Measurements from ENCODE around the gene OR2C1.
A peak's percentile ranks its signal among the peaks of the same experiment; 100 is the strongest.

The OR2C1 gene

DNA sequence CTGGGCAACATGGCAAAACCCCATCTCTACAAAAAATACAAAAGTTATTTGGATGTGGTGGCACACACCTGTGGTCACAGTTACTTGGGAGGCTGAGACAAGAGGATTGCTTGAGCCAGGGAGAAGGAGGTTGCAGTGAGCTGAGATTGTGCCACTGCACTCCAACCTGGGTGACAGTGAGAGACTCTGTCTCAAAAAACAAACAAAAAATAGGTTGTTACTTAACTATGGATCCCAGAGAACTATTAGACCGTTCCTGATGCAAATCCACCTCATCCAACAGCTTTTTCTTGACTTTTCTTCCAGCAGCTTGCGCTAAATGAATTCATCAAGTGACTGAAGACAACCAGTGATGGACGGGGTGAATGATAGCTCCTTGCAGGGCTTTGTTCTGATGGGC lies at the start of gene OR2C1:
TSS of gene OR2C1 (plus strand) at position 301 of the 400 bp plus-strand sequence. CDS start at position 353, 52 bp downstream.
- no peak for DNase-seq

DNA sequence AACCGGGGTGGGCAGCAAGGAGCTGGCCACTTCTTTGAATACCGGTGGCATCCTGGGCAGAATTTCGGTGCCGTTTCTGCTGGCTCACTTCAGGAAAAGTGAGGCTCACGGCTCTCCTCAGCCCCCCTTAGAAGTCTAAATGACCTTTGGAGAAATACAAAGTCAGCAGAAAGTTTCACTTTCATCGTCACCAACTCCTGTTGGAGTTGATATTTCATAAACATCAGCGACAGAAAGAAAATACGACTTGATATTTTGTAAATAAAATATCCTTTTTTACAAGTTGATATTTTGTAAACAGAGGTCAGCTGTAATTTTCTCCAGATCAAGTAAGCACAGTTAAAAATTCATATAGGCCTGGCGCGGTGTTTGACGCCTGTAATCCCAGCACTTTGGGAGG lies 49.6 kb upstream of the OR2C1 start:
- DNase-seq = no peak

DNA sequence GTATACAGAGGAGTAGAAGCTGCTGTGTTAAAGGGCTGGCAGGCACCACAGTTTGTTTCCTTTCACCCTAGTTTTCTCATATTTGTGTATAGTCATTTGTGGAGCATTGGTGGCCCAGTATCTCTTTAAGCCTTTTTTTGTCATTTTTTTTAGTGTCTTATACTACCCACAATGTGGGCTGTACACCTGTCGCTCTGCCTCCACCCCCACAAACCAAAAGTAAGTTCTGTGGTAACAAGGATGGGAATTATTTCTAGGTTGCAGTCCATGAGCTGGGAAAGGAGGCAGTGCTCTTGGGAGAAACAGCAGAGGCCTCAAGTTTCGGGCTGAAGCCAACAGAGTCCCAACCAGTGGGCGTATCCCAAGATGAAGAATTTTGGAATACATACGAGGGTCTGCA lies 44.2 kb upstream of the OR2C1 start:
- DNase-seq = no peak

DNA sequence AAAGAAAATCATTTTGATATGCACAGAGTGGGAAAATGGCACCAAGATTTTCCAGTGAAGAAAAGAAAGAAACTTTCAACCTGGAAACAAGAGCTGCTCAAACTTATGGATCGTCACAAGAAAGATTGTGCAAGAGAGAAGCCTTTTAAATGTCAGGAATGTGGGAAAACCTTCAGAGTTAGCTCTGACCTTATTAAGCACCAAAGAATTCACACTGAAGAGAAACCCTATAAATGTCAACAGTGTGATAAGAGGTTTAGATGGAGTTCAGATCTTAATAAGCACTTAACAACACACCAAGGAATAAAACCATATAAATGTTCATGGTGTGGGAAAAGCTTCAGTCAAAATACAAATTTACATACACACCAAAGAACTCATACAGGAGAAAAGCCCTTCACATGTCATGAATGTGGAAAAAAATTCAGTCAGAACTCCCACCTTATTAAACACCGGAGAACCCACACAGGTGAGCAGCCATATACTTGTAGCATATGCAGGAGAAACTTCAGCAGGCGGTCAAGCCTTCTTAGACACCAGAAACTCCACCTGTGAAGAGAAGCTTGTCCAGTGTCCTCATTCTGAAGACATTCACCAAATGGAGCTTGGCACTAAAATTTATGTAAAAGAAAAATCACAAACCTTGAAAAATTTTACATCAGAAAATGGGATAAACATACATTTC lies 38.2 kb upstream of the OR2C1 start:
- DNase-seq = no peak

DNA sequence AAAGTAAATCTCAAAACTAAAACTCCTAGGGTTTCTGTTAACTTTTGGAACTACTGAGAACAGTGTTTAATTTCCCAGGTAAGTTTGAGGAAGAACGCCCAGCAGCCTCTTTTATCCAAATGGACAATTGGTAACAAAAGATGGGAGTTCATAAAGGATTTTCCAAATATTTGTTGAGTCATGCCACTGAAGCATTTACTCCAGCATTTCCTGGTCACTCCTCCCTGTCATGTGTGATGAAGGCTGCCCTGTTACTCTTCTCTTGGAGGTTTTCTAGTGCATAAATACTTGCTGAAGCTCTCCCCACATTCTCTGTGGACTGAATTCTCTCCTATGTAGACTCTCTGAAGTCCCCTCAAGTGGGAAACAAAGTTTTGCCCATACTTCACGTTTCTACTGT lies 33.9 kb upstream of the OR2C1 start:
- no peak for DNase-seq

DNA sequence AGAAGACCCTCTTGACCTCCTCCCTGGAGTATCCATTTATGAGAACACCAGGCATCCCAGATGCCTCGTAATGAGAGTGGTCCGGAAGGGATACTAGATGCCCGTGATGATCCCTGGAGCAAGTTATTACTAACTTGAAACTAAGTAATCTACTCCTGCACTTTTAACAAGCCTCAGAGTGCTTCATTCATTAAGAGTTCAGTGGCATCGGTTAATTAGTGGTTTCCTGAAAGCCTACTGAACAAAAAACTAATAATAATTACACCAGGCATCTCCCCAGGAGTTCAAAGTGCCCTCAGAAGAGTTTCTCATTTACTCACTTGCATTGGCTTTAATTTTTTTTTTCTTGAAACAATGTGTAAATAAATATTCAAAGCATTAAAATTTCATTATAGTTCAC lies 28.2 kb upstream of the OR2C1 start:
- no peak for DNase-seq

DNA sequence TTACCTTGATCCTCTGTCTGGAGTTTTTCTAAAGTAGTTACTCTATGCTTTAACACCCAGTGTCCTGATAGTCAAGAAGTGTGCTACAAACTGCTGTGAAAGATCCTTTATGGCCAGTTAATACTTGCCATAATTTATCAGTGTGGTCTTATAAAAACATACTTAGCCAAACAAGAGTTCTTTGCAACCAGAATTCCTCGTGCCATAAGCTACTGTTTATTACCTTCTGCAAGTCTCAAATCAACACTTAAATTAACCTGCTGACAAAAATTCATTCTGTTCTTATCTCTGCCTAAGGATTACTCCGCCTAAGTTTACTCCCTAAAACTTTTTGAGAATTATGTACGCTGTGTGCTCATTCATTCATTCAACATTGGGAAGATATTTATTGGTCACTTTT lies 27.6 kb upstream of the OR2C1 start:
- no peak for DNase-seq

DNA sequence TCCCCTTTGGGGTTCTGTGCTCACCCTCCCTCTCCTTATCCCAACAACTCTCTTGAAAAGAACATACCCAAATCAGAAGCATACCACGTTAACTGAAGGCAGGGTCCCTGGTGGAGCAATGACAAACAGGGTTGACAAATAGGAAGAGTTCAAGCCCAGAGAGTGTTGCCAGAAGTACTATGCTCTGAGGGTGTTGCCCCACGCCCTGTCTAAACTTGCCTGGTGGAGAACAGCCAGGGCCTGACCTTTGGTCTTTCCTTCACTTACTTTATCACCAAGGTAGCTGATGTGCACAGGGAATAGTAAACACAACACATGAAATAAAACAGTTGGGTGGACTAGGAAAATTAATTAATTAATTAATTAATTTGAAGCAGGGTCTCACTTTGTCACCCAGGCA lies 27.0 kb upstream of the OR2C1 start:
- DNase-seq = no peak

DNA sequence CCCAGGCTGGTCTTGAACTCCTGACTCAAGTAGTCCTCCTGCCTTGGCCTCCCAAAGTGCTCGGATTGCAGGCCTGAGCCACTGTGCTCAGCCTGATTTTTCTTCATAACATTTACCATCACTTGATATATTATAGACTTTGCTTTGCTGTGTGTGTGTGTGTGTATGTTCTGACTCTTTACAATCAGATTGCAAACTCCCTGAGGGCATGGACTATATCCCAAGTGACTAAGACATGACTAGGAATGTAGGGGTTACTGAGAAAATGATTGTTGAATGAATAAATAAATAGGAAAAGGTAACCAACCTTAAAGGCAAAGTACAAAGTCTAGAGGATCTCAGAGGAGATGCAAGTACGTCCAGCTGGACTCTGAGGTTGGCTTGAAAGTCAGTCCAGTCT lies 9.6 kb upstream of the OR2C1 start:
- no peak for DNase-seq

DNA sequence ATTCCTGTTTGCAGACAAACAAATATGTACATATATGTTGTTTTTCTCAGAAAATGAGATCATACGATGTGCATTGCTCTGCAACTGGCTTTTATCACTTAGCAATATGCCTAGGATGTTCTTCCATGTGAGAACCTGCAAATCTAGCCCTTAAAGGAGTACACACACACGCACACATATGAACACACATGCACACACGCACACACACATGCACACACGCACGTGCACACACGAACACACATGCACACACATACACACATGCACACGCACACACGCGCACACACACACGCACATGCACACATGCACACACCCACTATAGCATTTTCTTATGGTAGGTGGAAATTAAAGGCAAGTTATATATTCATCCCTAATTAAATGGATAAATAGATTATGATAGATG lies 8.1 kb upstream of the OR2C1 start:
- no peak for DNase-seq

DNA sequence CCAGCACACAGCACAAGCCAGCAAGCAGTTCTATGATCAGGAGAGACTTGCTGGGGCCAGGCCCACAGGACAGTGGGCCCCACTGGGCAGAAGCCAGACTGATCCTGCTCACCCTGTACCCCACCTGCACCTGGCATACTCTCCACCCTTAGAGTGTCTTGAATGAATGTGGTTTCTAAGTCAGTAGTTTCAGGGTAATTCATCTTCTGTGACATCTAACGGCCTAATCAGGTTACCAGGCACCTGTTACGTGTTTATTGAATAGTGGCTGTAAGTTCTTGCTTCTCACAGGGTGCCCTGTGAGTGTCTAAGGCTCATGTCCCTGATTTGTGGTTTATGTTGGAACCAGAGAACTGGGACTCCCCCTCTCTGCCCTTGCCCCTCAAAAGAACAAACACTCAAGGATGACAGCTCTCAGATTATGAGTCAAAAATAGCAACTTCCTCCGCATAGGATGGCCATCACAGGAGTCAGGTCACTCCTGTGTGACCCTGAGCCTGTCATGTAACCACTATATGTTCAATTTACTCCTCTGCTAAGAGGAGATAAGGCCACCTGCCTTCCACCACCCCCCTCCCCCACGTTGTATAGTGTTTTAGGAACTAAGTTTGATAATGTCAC lies 7.0 kb upstream of the OR2C1 start:
- DNase-seq = no peak

DNA sequence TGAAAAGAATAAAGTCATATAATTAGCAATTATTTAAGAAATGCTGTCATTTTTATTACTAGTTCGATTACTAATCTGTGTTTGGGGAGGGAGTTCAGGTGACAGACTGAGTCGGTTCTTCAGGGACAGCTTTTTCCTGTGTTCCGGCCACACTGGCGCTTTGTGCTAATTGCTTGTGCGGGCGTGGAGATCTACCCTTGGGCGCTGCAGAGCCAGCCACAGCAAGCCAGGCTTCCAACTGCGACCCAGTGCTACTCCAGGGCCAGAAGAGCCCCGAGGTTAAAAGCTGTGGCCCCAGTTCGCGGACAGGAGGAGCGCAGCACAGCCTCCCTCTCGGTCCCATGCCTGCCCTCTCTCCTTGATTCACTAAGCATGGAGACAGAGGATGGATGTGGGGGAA lies 6.5 kb upstream of the OR2C1 start:
- no peak for DNase-seq

DNA sequence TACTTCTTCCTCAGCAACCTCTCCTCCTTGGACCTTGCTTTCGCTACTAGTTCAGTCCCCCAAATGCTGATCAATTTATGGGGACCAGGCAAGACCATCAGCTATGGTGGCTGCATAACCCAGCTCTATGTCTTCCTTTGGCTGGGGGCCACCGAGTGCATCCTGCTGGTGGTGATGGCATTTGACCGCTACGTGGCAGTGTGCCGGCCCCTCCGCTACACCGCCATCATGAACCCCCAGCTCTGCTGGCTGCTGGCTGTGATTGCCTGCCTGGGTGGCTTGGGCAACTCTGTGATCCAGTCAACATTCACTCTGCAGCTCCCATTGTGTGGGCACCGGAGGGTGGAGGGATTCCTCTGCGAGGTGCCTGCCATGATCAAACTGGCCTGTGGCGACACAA lies 429 bp downstream of the OR2C1 start:
- no peak for DNase-seq

DNA sequence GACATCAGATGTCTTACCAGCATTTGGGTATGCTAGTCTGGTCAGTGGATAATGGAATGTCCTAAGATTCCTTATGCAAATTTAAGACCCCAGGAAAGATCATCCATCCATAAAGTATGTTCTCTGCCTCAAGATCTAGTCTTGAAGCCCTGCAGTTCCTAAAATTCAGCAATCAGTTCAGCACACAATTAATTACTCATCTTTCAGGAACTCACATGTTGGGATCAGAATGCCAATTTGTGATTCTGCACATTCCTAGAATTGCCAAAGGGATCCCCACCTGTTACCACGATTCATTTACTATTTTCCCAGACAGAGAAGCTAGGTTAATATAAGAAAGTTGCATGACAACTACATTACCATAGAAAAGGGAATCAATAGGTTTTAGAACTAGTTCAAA lies 3.2 kb downstream of the OR2C1 start:
- DNase-seq = no peak

DNA sequence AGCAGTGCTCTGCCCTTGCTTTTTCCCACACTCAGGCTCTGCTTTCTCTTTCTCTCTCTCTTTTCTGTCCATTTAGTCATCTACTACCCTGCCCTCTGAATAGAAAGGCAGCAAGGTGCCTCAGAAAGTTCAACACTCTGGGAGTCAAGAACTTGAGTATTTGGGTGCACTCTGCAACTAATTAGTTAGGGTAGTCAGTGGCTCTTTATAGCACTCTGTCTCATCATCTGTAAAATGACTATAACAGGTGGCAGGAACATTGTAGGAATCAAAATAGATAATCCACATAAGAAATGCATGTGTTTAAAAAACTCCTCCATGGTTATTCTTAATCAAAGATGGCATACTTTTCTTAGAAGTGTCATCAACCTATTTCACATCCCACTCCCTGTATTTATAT lies 7.2 kb downstream of the OR2C1 start:
- no peak for DNase-seq

DNA sequence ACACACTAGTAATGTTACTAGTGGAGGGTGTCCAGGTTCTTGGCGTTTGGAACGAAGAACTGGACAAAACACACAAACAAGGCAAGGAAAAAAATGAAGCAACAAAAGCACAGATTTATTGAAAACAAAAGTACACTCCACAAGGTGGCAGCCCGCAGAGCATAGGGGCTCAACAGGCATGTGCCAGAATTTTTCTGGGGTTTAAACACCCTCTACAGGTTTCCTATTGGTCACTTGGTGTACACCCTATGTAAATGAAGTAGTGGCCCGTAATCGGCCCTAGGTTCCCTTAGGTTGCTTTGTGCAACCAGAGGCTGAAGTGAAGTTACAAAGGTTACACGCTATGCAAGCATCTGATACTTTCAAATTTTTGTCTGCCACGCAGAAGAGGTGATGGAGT lies 8.1 kb downstream of the OR2C1 start:
- no peak for DNase-seq

DNA sequence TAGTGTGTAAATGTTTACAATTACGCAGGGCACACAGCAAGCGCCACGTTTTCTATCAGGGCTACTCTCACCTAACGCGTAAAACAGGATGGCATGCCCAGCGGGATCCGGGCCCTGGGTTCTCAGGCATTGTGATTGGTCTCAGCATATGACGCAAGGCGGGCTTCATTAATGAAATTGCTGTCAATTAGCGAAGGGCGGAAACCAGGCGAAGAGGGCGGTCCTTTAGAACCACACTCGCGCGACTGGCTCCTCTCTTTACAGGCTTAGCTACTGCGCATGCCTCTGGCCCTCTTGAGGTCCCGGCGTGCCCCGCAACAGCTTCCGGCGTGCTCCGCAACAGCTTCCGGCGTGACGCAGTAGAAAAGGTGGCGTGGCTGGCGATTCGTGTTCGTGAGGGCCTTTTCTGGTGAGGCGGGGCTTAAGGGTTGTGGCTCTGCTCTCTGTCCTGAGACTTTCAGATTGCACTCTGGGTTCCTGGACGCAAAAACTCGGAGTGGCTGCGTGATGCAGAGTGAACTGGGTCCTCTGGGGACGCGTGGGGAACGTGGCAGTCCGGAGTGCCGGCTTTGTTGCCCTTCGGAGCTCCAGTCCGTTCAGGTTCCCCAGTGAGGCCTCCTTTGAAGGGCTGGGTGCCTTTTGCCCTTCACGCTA lies 9.2 kb downstream of the OR2C1 start:
- peak; percentile 57 to 90 for DNase-seq

DNA sequence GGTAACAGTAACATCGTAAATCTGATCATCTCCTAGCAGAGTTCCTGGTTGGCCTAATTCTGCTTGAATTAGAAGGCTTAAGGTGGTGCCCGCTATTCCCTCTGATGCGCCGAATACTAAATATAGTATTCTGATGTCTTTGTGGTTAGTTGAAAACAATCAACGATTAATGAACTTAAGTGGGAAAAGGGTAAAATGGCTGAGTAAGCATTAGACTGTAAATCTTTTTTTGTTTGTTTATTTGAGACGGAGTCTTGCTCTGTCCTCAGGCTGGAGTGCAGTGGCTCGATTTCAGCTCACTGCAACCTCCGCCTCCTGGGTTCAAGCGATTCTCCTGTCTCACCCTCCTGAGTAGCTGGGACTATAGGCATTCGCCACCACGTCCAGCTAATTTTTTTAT lies 13.4 kb downstream of the OR2C1 start:
- DNase-seq = no peak

DNA sequence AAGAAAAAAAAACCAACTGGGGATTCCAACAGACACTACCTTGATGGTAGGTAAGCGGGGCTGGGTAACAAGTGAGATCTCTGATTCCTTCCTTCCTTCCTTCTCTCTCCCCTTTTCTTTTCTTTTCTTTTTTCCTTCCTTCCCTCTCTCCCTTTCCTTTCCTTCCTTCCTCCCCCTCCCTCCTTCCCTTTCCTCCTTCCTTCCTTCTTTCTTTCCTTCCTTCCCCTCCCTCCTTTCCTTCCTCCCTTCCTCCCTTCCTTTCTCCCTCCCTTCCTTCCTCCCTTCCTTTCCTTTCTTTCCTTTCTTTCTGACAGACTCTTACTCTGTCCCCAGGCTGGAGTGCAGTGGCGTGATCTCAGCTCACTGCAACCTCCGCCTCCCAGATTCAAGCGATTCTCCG lies 20.0 kb downstream of the OR2C1 start:
- no peak for DNase-seq

DNA sequence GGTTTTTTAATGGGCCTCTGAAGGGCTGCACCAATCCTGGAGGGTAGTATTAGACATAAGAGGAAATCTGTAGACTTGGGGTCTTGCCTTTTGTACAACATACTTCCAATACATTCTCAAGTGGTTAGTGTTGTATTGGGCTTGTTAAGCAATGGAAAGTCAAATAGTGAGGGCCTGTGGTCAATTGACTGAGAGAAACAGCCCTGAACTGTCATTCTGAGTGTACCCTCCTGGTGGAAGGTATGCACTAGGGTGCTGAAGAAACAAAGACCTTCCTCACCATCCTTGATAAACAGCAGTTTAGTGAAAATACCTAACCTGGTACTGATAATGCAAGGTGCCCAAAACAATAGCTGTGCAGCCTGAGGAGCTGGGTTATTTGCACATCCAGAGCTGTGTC lies 22.2 kb downstream of the OR2C1 start:
- no peak for DNase-seq

DNA sequence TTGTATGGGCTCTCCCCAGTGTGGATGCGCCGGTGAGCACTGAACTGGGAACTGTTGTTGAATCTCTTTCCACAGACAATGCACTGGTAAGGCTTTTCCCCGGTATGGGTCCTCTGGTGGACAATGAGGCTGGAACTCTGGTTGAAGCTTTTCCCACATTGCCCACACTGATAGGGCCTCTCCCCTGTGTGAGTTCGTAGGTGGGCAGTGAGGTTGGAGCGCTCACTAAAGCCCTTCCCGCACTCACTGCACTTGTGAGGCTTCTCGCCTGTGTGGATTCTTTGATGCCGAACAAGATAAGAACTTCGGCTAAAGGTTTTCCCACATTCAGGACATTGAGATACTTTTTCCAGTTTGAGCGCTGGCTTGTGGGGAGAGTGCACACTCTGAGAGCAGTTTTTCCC lies 27.4 kb downstream of the OR2C1 start:
- no peak for DNase-seq

DNA sequence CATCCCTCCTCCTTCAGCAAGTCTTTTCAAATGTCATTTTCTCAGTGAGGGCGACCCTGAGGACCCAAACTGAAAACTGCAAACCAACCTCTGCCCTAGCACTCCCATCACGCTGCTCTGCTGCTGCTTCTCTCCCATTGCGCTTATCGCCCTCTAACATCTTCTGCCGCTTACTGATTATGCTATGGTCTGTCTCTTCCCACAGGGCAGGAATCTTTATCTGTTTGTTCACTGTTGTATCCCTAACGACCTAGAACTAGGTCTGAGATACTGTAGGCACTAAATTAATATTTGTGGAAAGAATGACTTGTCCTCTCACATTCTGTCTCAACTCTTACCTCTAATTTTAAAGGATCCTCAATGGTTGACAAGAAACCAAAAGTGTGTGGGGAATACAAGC lies 32.6 kb downstream of the OR2C1 start:
- DNase-seq = no peak

DNA sequence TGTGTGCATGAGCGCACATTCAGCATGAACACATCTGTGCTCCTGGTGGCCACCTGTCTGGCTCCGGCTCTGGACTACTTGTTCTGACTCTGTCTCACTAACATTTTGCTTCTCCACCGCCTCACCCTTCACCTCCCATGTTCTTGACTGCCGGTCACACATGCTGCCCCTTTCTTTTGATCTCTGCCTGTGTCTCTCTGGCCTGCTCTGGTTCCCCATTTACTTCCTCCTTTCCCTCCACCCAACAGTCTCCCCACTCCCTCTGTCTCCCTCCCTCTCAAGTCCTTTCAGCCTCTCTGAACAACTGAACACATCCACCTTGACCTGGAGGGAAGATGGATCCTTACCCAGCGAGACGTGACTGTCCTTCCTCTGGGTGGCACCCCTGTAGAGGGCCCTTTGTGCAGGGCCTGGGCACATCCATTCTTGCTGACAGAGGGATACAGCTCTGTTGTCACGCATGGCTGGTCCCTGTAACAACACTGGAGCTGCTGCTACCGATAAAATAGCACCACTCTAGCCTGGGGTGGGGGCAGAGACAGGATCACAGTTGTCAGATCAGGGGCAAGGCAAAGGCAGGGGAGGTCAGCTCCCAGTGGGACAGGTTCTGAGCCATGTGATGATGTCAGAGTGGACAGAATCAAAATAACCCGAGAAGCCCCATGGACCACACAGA lies 34.1 kb downstream of the OR2C1 start:
- no peak for DNase-seq

DNA sequence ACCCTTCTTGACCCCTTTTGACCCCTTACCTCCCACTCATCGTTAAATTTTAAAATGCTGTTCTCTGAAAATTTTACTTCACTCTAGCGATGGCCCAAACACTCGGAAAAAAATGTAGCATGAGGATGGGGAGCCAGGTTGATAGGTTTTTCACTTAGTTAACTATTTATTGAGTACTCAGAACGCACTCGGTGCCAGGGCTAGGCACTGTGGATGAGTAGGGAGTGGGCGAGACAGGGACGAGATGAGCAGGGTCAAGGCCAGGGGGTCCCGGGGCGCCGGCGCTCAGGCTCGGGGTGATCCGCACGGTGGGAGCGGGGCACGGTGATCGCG lies 44.7 kb downstream of the OR2C1 start:
- no peak for DNase-seq
